Stimulated activated CD8-positive, alpha-beta memory T cell treated with anti-CD3 and anti-CD28 coated beads, Interleukin-4, amount 100 ng/mL, for 1 hour (primary cell): Measurements from ENCODE around the gene COLQ.
"Not testable (repeated sequence)": the region's sequence is repeated elsewhere in the genome, so short reads cannot be mapped to it uniquely, and the experiment has no call there.

Source experiments
- DNase-seq, 2 donors: peaks; one replicate each; pipeline ENCODE4 v3.0.0-alpha.2; 2020; ENCODE audit warnings: low read depth in 2 of 2, low spot score in 1 of 2

Gene COLQ

DNA sequence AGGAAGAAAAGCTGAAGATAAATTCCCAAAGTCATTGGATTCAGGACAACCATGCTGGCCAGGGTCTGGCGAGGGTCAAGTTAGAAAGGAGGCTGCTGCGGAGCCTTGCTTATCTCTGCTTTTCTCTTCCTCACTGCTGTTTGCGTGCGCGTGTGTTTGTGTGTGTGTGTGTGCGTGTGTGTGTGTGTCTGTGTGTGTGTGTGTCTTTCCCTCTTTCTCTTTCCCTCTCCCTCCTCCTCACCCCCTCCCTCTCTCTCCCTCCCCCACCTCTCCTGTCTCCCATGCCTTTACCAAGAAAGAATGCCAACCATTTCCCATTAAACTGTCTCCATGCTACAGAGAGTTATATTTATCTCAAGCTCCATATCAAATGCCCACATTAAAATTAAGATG lies at the start of gene COLQ:
COLQ (minus strand) TSS at position 134 of the 393 bp plus-strand sequence; CDS start at position 53, 81 bp downstream.
- DNase-seq, result no peak

- no peak for DNase-seq
Measured at GRCh38 chr3:15563190-15563589, 41.7 kb upstream of the COLQ start.

- no peak for DNase-seq
Measured at GRCh38 chr3:15562560-15562959, 41.1 kb upstream of the COLQ start.

- no peak for DNase-seq
Measured at GRCh38 chr3:15558581-15558980, 37.1 kb upstream of the COLQ start.

DNA sequence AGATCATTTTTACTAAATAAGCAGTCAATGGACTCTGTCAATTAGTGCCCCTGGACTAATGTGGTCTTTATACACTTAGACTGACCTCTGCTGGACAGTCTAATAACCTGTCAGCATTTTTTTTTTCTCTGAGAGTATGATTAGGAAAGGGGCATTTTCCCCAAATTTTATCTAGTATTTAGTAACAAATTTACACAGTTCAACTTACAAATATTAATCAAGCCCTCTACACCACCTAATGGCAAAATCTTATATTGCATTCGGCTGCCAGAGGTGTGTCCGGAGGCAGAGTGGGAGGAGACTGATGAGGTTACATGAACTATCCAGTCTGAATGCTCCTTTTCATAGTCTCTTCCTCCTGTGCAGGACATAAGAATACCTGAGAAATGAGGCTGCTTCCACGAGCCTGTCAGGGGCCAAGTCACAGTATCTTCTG lies 36.0 kb upstream of the COLQ start:
- peak in 1 of 2 donors; percentile 3 for DNase-seq

- no peak for DNase-seq
Measured at GRCh38 chr3:15556512-15556911, 35.0 kb upstream of the COLQ start.

GRCh38 chr3:15553749-15554148 lies 32.2 kb upstream of the COLQ start:
- no peak for DNase-seq

- DNase-seq, result no peak
Measured at GRCh38 chr3:15551902-15552301, 30.4 kb upstream of the COLQ start.

GRCh38 chr3:15549846-15550245 lies 28.3 kb upstream of the COLQ start:
- no peak for DNase-seq

DNA sequence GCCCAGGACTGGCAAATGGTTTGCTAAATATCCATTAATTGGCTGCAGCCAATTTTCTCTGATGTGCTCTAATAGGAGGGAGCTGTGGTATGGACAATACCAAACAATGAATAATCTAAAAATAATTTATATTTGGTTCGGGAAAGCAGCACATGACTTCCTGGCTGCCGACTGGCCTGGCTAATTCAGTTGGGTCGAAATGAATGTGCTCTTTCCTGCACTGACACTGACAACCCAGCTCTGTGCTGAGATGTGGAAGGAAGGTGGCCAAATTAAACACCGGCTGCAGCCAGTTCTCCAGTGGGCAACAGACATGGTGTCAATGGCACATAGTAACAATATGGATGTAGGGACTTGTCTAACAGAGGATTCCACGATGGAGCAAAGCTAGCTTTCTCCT lies 21.1 kb upstream of the COLQ start:
- no peak for DNase-seq

- DNase-seq, result no peak
Measured at GRCh38 chr3:15541371-15541770, 19.9 kb upstream of the COLQ start.

DNA sequence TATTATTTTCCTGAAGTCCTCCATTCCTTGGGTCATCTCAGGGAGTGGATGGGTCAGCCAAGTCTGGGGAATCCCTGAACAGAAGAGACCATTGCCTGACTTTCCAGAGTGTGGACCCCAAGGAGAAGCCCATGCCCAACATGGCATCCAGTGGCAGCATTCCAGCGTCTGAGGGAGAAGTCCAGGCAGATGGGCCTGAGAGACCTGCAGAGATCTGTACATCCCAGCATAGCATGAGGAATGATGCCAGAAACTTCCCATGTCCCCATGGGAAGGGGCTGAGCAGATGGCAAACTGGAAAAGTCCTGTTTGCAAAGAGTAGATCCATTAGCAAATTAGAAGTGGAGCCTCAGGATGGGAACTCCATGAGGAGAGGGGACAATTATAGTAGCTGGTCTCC lies 17.6 kb upstream of the COLQ start:
- DNase-seq, result no peak

- no peak for DNase-seq
Measured at GRCh38 chr3:15538345-15538744, 16.8 kb upstream of the COLQ start.

DNA sequence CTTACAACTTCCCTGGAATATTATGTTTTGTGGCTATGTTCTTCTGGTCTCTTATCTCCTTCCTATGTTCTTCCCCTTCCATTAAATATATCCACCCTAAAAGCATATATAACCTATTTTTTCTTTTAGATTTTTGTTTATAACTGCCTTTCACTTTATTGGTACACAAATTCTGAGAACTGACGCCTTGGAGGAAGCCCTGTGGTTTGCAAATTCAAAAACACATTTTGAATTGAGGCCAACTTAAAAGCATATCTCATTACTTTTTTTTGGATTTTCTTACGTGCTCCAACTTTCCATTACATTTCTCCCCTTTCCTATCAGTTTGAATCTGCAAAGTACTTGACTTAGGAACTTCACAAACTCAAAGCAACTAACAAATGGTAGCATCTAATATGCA lies 15.3 kb upstream of the COLQ start:
- no peak for DNase-seq

- DNase-seq, result no peak
Measured at GRCh38 chr3:15535732-15536131, 14.2 kb upstream of the COLQ start.

GRCh38 chr3:15532614-15533013 lies 11.1 kb upstream of the COLQ start:
- DNase-seq, result not testable (repeated sequence)

DNA sequence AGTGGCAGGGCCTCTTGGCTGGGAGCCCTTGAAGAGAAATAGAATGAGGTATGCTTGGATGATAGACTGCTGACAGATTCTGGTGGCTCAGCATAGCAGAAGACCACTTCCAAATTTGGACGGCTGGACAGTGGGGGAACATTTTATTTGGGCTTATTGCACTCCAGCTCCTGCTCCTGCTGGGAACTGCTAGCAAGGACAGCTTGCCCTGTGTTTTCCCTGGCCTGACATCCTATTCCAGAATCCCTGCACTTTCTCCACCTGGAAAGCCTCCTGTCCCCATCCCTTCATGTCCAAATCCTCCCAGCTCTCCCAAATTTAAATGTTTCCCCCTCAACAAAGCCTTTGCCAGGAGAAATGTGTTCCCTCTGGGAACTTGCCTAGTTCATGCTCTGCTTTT lies 9.8 kb upstream of the COLQ start:
- DNase-seq, result no peak

GRCh38 chr3:15528854-15529537 lies 7.5 kb upstream of the COLQ start:
- DNase-seq, result no peak

DNA sequence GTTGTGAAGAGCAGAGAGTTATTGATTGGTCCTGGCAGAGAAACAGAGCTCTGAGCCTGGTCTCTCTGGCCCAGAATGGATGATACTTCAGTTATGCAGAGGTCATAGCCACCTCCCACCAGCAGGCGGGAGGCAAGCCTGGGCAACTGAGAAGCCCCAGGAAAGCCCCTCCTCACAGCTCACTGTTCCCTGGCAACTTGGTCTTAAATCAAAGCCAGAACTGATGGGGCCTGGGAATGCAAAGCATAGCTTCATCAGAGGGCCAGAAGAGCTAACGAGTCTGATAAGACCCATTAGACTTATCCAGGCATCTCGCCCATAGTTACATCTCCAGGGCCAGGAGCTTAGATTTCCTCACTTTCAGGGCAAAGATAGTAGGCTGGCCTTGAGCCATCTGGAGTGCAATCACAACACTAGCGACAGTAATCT lies 5.5 kb upstream of the COLQ start:
- DNase-seq, result no peak

GRCh38 chr3:15525790-15526189 lies 4.3 kb upstream of the COLQ start:
- no peak for DNase-seq

GRCh38 chr3:15523660-15524417 lies 2.3 kb upstream of the COLQ start:
- DNase-seq, result no peak

GRCh38 chr3:15522016-15522415 lies 510 bp upstream of the COLQ start:
- no peak for DNase-seq
